Transverse colon (tissue), 4 donors: ENCODE results near the gene RRP8. TPM values are rescaled to one million over a fixed set of nuclear protein-coding genes. Genes with fewer than 3 reads are reported as not detected.
A peak's percentile ranks its signal among the peaks of the same experiment; 100 is the strongest.

Experiments used
- DNase-seq: peaks from one replicate; pipeline ENCODE4 v3.0.0-alpha.2; 2019
- H3K27ac ChIP-seq, 4 donors: fragments of 200-600 bp; sonication (generic); 2 replicates each; pipeline ENCODE4 v1.5.1; 2016 to 2018; ENCODE audit warnings: inconsistent platforms in 4 of 4
- H3K27me3 ChIP-seq: fragments of 200-600 bp; sonication (generic); 2 replicates; pipeline ENCODE4 v1.5.1; 2017; ENCODE audit warnings: inconsistent platforms
- H3K36me3 ChIP-seq, 4 donors: fragments of 200-600 bp; sonication (generic); 2 replicates each; pipeline ENCODE4 v1.5.1; 2017 to 2019; ENCODE audit warnings: inconsistent platforms in 4 of 4
- H3K4me1 ChIP-seq, 4 donors: fragments of 200-600 bp; sonication (generic); 2 replicates each; pipeline ENCODE4 v1.5.1; 2017 to 2020; ENCODE audit warnings: inconsistent platforms in 4 of 4
- H3K4me3 ChIP-seq, 4 donors: fragments of 200-600 bp; sonication (generic); 1 replicate in 1 of 4; 2 replicates in 3 of 4; pipeline versions ENCODE4 v1.5.1 to v1.6.1; 2017 to 2019; ENCODE audit warnings: inconsistent platforms in 4 of 4
- H3K9me3 ChIP-seq, 2 donors: fragments of 200-600 bp; sonication (generic); 2 replicates each; pipeline ENCODE4 v1.5.1; 2017 to 2019; ENCODE audit warnings: inconsistent platforms in 2 of 2
- EP300 ChIP-seq: sonication (generic); formaldehyde crosslinking; IDR thresholded peaks from one replicate; pipeline ENCODE4 v1.6.1; 2017; ENCODE audit warnings: antibody characterized with exemption, low read depth
- POLR2A ChIP-seq: fragments of 450-650 bp; IDR thresholded peaks from one replicate; pipeline ENCODE4 v1.6.1; 2016; ENCODE audit warnings: antibody characterized with exemption, mild to moderate bottlenecking, moderate library complexity
- POLR2AphosphoS5 ChIP-seq, 3 donors: sonication (generic); formaldehyde crosslinking; IDR thresholded peaks; one replicate each; pipeline ENCODE4 v1.6.1; 2016; ENCODE audit warnings: antibody characterized with exemption in 3 of 3
- WGBS, 2 donors: methylation state at CpG; one replicate each; pipeline ENCODE4 v1.1.5; 2018; ENCODE audit warnings: low coverage in 1 of 2; 5-methylcytosine and 5-hydroxymethylcytosine counted together
- in situ Hi-C, 4 donors: fragments of 200-750 bp; cut with MboI; loops; one replicate each; pipeline versions ENCODE4 v1.15.0 to v1.15.1; 2017; ENCODE audit warnings: low sequenced_read_pairs in 3 of 4, low pct_ligation_motif_present in 1 of 4, low pct_unique_long_range_greater_than_20kb in 1 of 4
- intact Hi-C: fragments of 100-400 bp; cut with DNase I; formaldehyde crosslinking; loops from one replicate; pipeline ENCODE4 v1.15.1; 2023; ENCODE audit warnings: low total_unique reads
- total RNA-seq, 4 donors: library from RNA; depleted of rRNA; stranded (reverse); fragments of >200 nt; gene quantifications; one replicate each; pipeline ENCODE4 v1.1.0, GENCODE V29; 2016
- TF ChIP-seq, protein P1 (sequence below), 5 experiments: fragments of 200-600 bp in 3 of 5; fragments of 450-650 bp in 2 of 5; sonication (generic) in 3 of 5; IDR thresholded peaks; 1 replicate in 2 of 5; 2 replicates in 3 of 5; pipeline ENCODE4 v1.5.1; 2016 to 2017; ENCODE audit warnings: antibody characterized with exemption in 5 of 5, inconsistent platforms in 3 of 5, mild to moderate bottlenecking in 2 of 5, moderate library complexity in 1 of 5

Gene RRP8
- 100 to 1,000 TPM in 1 of 4 donors, 10 to 100 TPM in 2, 1 to 10 TPM in 1; 9.7 to 145 (median 48.2) TPM for total RNA-seq

DNA sequence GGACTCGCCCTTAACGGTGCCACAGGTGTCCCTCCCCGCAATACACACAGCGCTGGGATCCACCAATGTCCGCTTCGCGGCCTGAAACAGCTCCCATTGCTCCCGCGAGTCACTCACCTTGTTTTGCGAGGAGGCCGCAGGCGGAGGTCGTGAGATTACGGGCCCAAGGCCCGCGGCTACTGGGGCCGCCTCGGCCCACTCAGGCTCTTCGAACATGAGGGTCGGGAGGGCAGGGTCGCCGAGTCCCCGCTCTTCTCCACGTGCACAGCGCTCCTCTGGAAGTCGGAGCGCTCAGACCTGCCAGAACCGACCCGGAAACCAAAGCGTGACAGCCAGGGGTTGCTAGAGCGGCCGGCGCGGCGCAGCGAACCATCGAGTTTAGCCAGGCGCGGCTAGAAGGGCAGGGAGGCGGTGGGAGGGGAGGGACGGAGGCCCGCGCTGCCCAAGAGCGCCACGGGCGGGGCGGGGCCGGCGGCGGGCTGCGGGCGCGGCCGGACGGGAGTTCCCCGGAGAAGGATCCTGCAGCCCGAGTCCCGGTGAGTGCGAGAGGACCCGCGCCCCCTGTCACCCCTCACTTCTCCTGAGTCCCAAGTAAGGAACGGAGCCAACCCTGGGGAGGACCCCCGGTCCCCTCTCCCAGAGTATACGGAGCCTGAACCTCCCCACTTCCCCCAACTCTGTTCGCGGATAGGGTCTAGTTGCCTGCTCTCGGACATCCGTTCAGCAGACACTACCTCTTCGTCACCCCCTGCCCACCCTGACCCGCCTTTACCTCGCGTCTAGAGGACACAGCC, at the start of gene RRP8, which contains the start of gene ILK:
Gene RRP8 (minus strand): TSS at position 330 of the 794 bp plus-strand sequence. CDS start 114 bp downstream, at position 216.
Gene ILK (plus strand): TSS at position 488 of the 794 bp plus-strand sequence. CDS start 498 bp downstream, outside the sequence.
- peak; percentile 94 for DNase-seq
- Histone ChIP-seq H3K27ac (peak within 1 kb of the TSS; percentile 96 to 99 (median 97)), H3K27me3 (no peaks in the 10 kb centered on the region), H3K4me3 (peak within 1 kb of the TSS; percentile 78 to 90 (median 88)), H3K9me3 (no peaks in the 10 kb centered on the region), H3K36me3 (peaks cover 0 to 21% (median 11%) of the 10 kb centered on the region in 4 donors), H3K4me1 (peaks cover 34 to 56% (median 46%) of the 10 kb centered on the region in 4 donors)
- 0% methylated on average over 25 of the region's 72 CpGs; no CpG with 5 or more reads in 1 of the 2 donors for WGBS, 2 donors
- in situ Hi-C loops, result loop anchor here in 2 of 4 donors (10.0 kb wide), 2 partner anchors 129 to 219 kb away; partner anchors contain the start of gene TRIM3 (in 1 of the 2)
- intact Hi-C loops, result no loop called here
- peak; percentile 70 for TF ChIP-seq POLR2A
- no peak for TF ChIP-seq EP300
- peak; percentile 82 to 91 (median 88) for TF ChIP-seq POLR2AphosphoS5 (IDR thresholded peaks at IDR 0.05)
- TF ChIP-seq, protein P1, sequence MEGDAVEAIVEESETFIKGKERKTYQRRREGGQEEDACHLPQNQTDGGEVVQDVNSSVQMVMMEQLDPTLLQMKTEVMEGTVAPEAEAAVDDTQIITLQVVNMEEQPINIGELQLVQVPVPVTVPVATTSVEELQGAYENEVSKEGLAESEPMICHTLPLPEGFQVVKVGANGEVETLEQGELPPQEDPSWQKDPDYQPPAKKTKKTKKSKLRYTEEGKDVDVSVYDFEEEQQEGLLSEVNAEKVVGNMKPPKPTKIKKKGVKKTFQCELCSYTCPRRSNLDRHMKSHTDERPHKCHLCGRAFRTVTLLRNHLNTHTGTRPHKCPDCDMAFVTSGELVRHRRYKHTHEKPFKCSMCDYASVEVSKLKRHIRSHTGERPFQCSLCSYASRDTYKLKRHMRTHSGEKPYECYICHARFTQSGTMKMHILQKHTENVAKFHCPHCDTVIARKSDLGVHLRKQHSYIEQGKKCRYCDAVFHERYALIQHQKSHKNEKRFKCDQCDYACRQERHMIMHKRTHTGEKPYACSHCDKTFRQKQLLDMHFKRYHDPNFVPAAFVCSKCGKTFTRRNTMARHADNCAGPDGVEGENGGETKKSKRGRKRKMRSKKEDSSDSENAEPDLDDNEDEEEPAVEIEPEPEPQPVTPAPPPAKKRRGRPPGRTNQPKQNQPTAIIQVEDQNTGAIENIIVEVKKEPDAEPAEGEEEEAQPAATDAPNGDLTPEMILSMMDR (IDR thresholded peaks at IDR 0.05), result peak in 2 of 5 experiments; percentile 22 to 24

DNA sequence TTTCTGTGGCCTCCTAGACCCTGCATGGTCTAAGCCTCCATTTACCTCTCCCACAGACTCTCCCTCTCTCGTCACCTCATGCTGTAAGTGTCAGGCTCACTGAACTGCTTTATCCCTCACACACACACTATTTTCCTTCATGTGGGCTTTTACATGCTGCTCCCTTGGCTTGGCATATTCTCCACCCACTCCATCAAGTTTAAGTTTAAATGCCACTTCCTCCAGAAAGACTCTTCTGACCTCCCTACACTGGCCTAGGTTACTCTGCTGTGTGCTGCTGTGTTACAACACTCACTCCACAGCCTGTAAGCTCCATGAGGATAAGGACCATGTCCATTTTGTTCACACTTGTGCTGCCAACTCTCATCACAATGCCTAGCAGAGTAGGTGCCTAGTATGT, 49.7 kb upstream of the RRP8 start:
- in situ Hi-C loops, result no loop called here
- WGBS, 2 donors, result 82 to 100% methylated on average over 1 of the region's 1 CpG
- peak overlapping the region in 1 of 4 donors; percentile 3 for H3K27ac ChIP-seq

DNA sequence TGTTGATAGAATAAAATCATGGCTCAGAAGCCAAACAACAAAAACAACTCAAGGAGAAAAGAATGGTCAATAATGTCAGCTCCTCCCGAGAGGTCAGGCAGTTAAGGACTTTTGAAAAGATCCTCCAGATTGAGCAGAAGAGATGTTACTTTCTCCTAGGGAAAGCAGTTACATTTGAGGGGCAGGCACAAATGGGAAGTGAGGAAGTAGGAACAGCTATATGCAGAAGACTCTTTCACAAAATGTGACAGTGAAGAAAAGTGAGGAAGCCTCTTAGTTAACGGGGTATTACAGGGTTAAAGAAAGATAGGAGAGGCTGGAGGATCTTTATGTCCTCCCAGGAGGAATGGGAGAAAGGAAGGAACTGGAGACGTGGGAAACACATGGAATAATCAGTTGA, 48.8 kb upstream of the RRP8 start:
- in situ Hi-C loops, result no loop called here
- Histone ChIP-seq H3K27me3 (peaks cover 22% of the 10 kb centered on the region), H3K9me3 (no peaks in the 10 kb centered on the region), H3K4me1 (peaks cover 2 to 26% (median 17%) of the 10 kb centered on the region in 4 donors), H3K36me3 (no peaks in the 10 kb centered on the region), H3K4me3 (no peak overlapping the region), H3K27ac (no peak overlapping the region)
- intact Hi-C loops, result no loop called here
- WGBS, 2 donors, result 52 to 62% methylated on average over 3 of the region's 3 CpGs
- no peak for DNase-seq
- no peak for TF ChIP-seq EP300
- no peak for TF ChIP-seq POLR2A
- TF ChIP-seq POLR2AphosphoS5 (IDR thresholded peaks at IDR 0.05), result no peak
- TF ChIP-seq, protein P1 (IDR thresholded peaks at IDR 0.05), result no peak

More for the DNA sequence above, 49.7 kb upstream of the RRP8 start:
- Histone ChIP-seq H3K9me3 (no peaks in the 10 kb centered on the region), H3K36me3 (no peaks in the 10 kb centered on the region), H3K27me3 (peaks cover 27% of the 10 kb centered on the region), H3K4me3 (no peak overlapping the region), H3K4me1 (peaks cover 0 to 17% (median 12%) of the 10 kb centered on the region in 4 donors)
- DNase-seq, result no peak
- intact Hi-C loops, result no loop called here
- TF ChIP-seq EP300 (no peak), POLR2A (no peak), POLR2AphosphoS5 (IDR thresholded peaks at IDR 0.05) (no peak)
- TF ChIP-seq, protein P1 (IDR thresholded peaks at IDR 0.05), result no peak

DNA sequence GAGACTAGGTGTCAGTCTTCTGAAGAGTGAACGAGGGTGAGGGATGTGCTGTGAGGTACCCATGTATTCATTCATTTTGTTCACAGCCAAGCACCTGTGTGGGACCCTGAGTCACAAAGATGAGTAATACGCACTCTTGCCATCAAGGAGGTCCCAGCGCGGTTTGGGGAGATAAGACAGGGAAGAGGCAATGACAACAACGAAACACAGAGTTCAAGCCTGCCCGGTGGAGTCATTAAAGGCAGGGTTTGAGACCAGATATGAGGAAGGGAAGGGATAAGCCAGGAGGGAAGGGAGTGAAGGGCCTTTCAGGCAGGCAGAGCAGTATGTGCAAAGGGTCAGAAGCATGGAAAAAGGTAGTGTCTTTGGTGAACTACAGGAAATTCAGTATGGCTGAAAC, 47.6 kb upstream of the RRP8 start:
- intact Hi-C loops, result no loop called here
- Histone ChIP-seq H3K9me3 (no peaks in the 10 kb centered on the region), H3K27me3 (peaks cover 10% of the 10 kb centered on the region), H3K36me3 (no peaks in the 10 kb centered on the region), H3K4me3 (no peak overlapping the region), H3K27ac (no peak overlapping the region), H3K4me1 (peaks cover 14 to 33% (median 23%) of the 10 kb centered on the region in 4 donors)
- no peak for DNase-seq
- WGBS, 2 donors, result 63 to 93% methylated on average over 4 to 6 of the region's 6 CpGs
- in situ Hi-C loops, result no loop called here
- TF ChIP-seq, protein P1 (IDR thresholded peaks at IDR 0.05), result no peak
- TF ChIP-seq EP300 (no peak), POLR2AphosphoS5 (IDR thresholded peaks at IDR 0.05) (no peak), POLR2A (no peak)
